Measurements from ENCODE around the gene LRTM2. TPM values are rescaled to one million over a fixed set of nuclear protein-coding genes. Genes with fewer than 3 reads are reported as not detected.

Gene LRTM2
- total and polyA plus RNA-seq, 2 experiments from 2014 or later, result not detected

- no peak overlapping the region for H3K4me3 ChIP-seq
- H3K4me1 ChIP-seq (ENCODE audit: insufficient read depth), result peaks cover 5% of the 10 kb centered on the region; the same call in 1 of the 2 replicates
- TF ChIP-seq EZH2phosphoT487 (IDR thresholded peaks at IDR 0.05; ENCODE audit: insufficient read depth, low read depth), result no peak
- no peak for TF ChIP-seq EZH2 (IDR thresholded peaks at IDR 0.05; ENCODE audit: insufficient read depth, poor library complexity, severe bottlenecking)
- no peaks in the 10 kb centered on the region for H3K36me3 ChIP-seq (ENCODE audit: low read depth)
- H3K27me3 ChIP-seq (replicated peaks; ENCODE audit: insufficient read depth), result no peaks in the 10 kb centered on the region
- no peak overlapping the region for H3K9ac ChIP-seq
- H4K20me1 ChIP-seq (ENCODE audit: insufficient read depth), result no peaks in the 10 kb centered on the region
- whole genome bisulfite sequencing, 2 experiments (ENCODE audit: low coverage in 1 of 2, low lambda C conversion rate in 2 of 2, missing lambda C conversion rate in 2 of 2), result 81 to 84% methylated on average over 16 of the region's 16 CpGs
- no peaks in the 10 kb centered on the region for H3F3A ChIP-seq (ENCODE audit: insufficient read depth)
- no peaks in the 10 kb centered on the region for H3K9me3 ChIP-seq (ENCODE audit: low read depth)
- H3K79me2 ChIP-seq (ENCODE audit: insufficient read depth), result no peaks in the 10 kb centered on the region
- H3K9me2 ChIP-seq (ENCODE audit: insufficient read depth), result no peaks in the 10 kb centered on the region
- no peak overlapping the region for H3K27ac ChIP-seq
- DNase-seq, result no peak
- H2AFZ ChIP-seq, result no peak overlapping the region
- no peak overlapping the region for H3K4me2 ChIP-seq (ENCODE audit: unreplicated experiment)
- in situ Hi-C loops (cut with MboI), result loop anchor here (25.0 kb wide), 1 partner anchor 786 kb away; no protein-coding TSS in a partner anchor
Measured at GRCh38 chr12:1801303-1801975, 18.9 kb upstream of the LRTM2 start.

DNA sequence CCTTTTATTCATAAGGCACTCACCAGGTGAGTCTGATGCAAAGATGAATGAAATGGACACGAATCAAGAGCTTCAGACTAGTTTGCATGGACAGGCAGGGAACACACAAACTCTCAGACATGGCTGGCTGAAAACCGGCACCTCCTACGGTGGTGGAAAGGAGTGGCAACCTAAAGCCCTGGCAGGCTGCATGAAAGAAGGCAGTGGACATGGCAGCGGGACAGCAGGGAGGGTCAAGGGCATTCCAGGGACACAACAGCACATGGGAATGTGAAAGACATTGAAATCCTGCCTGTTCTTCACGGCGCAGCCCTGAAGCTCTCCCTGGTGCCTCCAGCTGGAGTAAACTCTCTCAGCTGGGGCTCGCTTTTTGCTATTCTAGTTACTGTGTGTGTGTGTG is 16.6 kb upstream of the LRTM2 start:
- no peaks in the 10 kb centered on the region for H3K79me2 ChIP-seq (ENCODE audit: insufficient read depth)
- no peak overlapping the region for H3K9ac ChIP-seq

GRCh38 chr12:1804545-1805332 is 15.6 kb upstream of the LRTM2 start:
- peak overlapping the region; percentile 47; the same call in 1 of the 2 replicates for H3K9ac ChIP-seq
- H3K4me2 ChIP-seq (ENCODE audit: unreplicated experiment), result no peak overlapping the region
- 29 to 32% methylated on average over 25 of the region's 25 CpGs for WGBS, 2 experiments (ENCODE audit: low coverage in 1 of 2, low lambda C conversion rate in 2 of 2, missing lambda C conversion rate in 2 of 2)
- no peaks in the 10 kb centered on the region for H3F3A ChIP-seq (ENCODE audit: insufficient read depth)
- H3K4me3 ChIP-seq, result no peak overlapping the region
- no peaks in the 10 kb centered on the region for H3K36me3 ChIP-seq (ENCODE audit: low read depth)
- no peaks in the 10 kb centered on the region for H4K20me1 ChIP-seq (ENCODE audit: insufficient read depth)
- no peaks in the 10 kb centered on the region for H3K27me3 ChIP-seq (replicated peaks; ENCODE audit: insufficient read depth)
- no peaks in the 10 kb centered on the region for H3K9me2 ChIP-seq (ENCODE audit: insufficient read depth)
- H3K4me1 ChIP-seq (ENCODE audit: insufficient read depth), result peaks cover 6% of the 10 kb centered on the region; the same call in 1 of the 2 replicates
- in situ Hi-C loops (cut with MboI), result loop anchor here (25.0 kb wide), 1 partner anchor 783 kb away; no protein-coding TSS in a partner anchor
- DNase-seq, result peak; percentile 93
- H3K27ac ChIP-seq, result no peak overlapping the region
- H3K9me3 ChIP-seq (ENCODE audit: low read depth), result no peaks in the 10 kb centered on the region
- no peaks in the 10 kb centered on the region for H3K79me2 ChIP-seq (ENCODE audit: insufficient read depth)
- TF ChIP-seq EZH2 (IDR thresholded peaks at IDR 0.05; ENCODE audit: insufficient read depth, poor library complexity, severe bottlenecking) (no peak), EZH2phosphoT487 (IDR thresholded peaks at IDR 0.05; ENCODE audit: insufficient read depth, low read depth) (no peak)
- peak overlapping the region; percentile 97 for H2AFZ ChIP-seq

More for the DNA sequence above, 16.6 kb upstream of the LRTM2 start:
- no peaks in the 10 kb centered on the region for H3F3A ChIP-seq (ENCODE audit: insufficient read depth)
- H3K36me3 ChIP-seq (ENCODE audit: low read depth), result no peaks in the 10 kb centered on the region
- TF ChIP-seq EZH2 (IDR thresholded peaks at IDR 0.05; ENCODE audit: insufficient read depth, poor library complexity, severe bottlenecking) (no peak), EZH2phosphoT487 (IDR thresholded peaks at IDR 0.05; ENCODE audit: insufficient read depth, low read depth) (no peak)
- H2AFZ ChIP-seq, result peak overlapping the region; percentile 97; the same call in 1 of the 2 replicates
- in situ Hi-C loops (cut with MboI), result loop anchor here (25.0 kb wide), 1 partner anchor 784 kb away; no protein-coding TSS in a partner anchor
- H3K9me3 ChIP-seq (ENCODE audit: low read depth), result no peaks in the 10 kb centered on the region
- no peak overlapping the region for H3K4me3 ChIP-seq
- H3K27me3 ChIP-seq (replicated peaks; ENCODE audit: insufficient read depth), result no peaks in the 10 kb centered on the region
- no peak for DNase-seq
- no peaks in the 10 kb centered on the region for H3K9me2 ChIP-seq (ENCODE audit: insufficient read depth)
- no peak overlapping the region for H3K4me2 ChIP-seq (ENCODE audit: unreplicated experiment)
- H3K27ac ChIP-seq, result no peak overlapping the region
- peaks cover 6% of the 10 kb centered on the region; the same call in 1 of the 2 replicates for H3K4me1 ChIP-seq (ENCODE audit: insufficient read depth)
- 57 to 63% methylated on average over 7 of the region's 7 CpGs for WGBS, 2 experiments (ENCODE audit: low coverage in 1 of 2, low lambda C conversion rate in 2 of 2, missing lambda C conversion rate in 2 of 2)
- H4K20me1 ChIP-seq (ENCODE audit: insufficient read depth), result no peaks in the 10 kb centered on the region

GRCh38 chr12:1805441-1806081 is 14.8 kb upstream of the LRTM2 start:
- no peaks in the 10 kb centered on the region for H3F3A ChIP-seq (ENCODE audit: insufficient read depth)
- in situ Hi-C loops (cut with MboI), result loop anchor here (25.0 kb wide), 1 partner anchor 782 kb away; no protein-coding TSS in a partner anchor
- no peak overlapping the region for H3K4me2 ChIP-seq (ENCODE audit: unreplicated experiment)
- H3K79me2 ChIP-seq (ENCODE audit: insufficient read depth), result no peaks in the 10 kb centered on the region
- H3K27ac ChIP-seq, result no peak overlapping the region
- no peaks in the 10 kb centered on the region for H4K20me1 ChIP-seq (ENCODE audit: insufficient read depth)
- no peak overlapping the region for H3K9ac ChIP-seq
- no peak overlapping the region for H3K4me3 ChIP-seq
- peaks cover 6% of the 10 kb centered on the region; the same call in 1 of the 2 replicates for H3K4me1 ChIP-seq (ENCODE audit: insufficient read depth)
- H3K9me3 ChIP-seq (ENCODE audit: low read depth), result no peaks in the 10 kb centered on the region
- H2AFZ ChIP-seq, result peak overlapping the region; percentile 17
- H3K9me2 ChIP-seq (ENCODE audit: insufficient read depth), result no peaks in the 10 kb centered on the region
- DNase-seq, result no peak
- H3K27me3 ChIP-seq (replicated peaks; ENCODE audit: insufficient read depth), result no peaks in the 10 kb centered on the region
- TF ChIP-seq EZH2phosphoT487 (IDR thresholded peaks at IDR 0.05; ENCODE audit: insufficient read depth, low read depth), result no peak
- no peak for TF ChIP-seq EZH2 (IDR thresholded peaks at IDR 0.05; ENCODE audit: insufficient read depth, poor library complexity, severe bottlenecking)
- no peaks in the 10 kb centered on the region for H3K36me3 ChIP-seq (ENCODE audit: low read depth)
- WGBS, 2 experiments (ENCODE audit: low coverage in 1 of 2, low lambda C conversion rate in 2 of 2, missing lambda C conversion rate in 2 of 2), result 67 to 70% methylated on average over 15 to 16 of the region's 16 CpGs
